BE2C (cell line): ENCODE measurements around the gene POP7.
A peak's percentile ranks its signal among the peaks of the same experiment; 100 is the strongest.

ENCODE experiments used
- DNase-seq: peaks from one replicate; pipeline ENCODE4 v3.0.0-alpha.2; 2020
- H3K27me3 ChIP-seq: fragments of 250-450 bp; sonication (Bioruptor Pico); 2 replicates; pipeline ENCODE4 v1.5.1; 2020; ENCODE audit warnings: mild to moderate bottlenecking
- H3K36me3 ChIP-seq: fragments of 250-450 bp; sonication (Bioruptor Pico); 2 replicates; pipeline ENCODE4 v1.5.1; 2020; ENCODE audit warnings: mild to moderate bottlenecking
- H3K4me1 ChIP-seq: fragments of 250-450 bp; sonication (Bioruptor Pico); 2 replicates; pipeline ENCODE4 v1.5.1; 2020
- H3K4me3 ChIP-seq: 2 replicates; pipeline ENCODE4 v1.5.1; 2011; ENCODE audit warnings: low read depth, low read length
- H3K9me3 ChIP-seq: fragments of 250-450 bp; sonication (Bioruptor Pico); 2 replicates; pipeline ENCODE4 v1.5.1; 2020
- TF ChIP-seq, protein P1 (sequence below): IDR thresholded peaks from 2 replicates; pipeline ENCODE4 v1.5.1; 2012; ENCODE audit warnings: mild to moderate bottlenecking, low read depth, low read length

POP7 gene

DNA sequence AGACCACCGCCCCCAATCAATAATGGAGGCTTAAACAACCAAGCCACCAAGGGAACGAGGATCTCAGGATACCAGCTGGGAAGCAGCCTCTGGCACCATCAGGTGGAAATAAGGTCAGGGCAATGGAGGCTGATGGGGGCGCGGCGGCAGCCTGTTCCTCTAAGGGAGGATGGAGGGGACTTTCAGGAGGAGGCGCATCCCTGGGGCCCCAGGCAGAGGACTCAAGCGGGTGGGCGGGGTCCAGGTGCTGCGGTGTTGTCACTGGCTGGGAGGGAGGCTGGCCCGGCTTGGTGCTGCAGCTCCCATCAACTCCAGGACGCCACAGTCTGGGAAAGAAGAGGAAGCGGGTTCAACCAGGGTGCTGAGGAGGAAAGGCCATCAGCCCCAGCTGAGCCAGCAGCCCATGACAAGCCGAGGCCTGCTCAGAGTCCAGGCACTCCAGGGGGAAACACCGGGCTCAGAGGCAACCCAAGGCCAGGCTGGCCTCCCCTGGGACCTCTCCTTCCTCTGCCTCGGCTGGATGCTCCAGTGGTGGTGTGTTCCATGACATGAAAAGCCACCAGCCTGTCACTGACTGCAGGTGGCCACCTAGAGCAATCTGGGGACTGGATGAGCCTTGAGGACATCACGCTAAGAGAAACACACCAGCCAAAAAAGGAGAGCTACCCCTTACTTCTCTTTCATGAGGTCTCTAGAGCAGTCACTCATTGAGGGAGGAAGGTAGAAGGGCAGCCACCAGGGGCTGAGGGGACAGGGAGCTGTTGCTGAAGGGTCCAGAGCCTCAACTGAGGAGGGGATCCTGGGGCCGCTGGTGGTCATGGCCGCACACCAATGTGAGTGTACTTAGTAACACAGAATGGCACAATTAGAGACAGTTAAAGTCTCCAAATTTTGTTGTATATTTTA lies 16.4 kb upstream of the POP7 start:
- Histone ChIP-seq H3K27me3 (no peaks in the 10 kb centered on the region), H3K4me1 (peaks cover 26% of the 10 kb centered on the region), H3K9me3 (peaks cover under 1% of the 10 kb centered on the region; the same call in 1 of the 2 replicates), H3K36me3 (peaks cover 60% of the 10 kb centered on the region), H3K4me3 (no peak overlapping the region)
- TF ChIP-seq, protein P1, sequence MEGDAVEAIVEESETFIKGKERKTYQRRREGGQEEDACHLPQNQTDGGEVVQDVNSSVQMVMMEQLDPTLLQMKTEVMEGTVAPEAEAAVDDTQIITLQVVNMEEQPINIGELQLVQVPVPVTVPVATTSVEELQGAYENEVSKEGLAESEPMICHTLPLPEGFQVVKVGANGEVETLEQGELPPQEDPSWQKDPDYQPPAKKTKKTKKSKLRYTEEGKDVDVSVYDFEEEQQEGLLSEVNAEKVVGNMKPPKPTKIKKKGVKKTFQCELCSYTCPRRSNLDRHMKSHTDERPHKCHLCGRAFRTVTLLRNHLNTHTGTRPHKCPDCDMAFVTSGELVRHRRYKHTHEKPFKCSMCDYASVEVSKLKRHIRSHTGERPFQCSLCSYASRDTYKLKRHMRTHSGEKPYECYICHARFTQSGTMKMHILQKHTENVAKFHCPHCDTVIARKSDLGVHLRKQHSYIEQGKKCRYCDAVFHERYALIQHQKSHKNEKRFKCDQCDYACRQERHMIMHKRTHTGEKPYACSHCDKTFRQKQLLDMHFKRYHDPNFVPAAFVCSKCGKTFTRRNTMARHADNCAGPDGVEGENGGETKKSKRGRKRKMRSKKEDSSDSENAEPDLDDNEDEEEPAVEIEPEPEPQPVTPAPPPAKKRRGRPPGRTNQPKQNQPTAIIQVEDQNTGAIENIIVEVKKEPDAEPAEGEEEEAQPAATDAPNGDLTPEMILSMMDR = peak; percentile 34; the same call in 1 of the 2 replicates
- DNase-seq = peak; percentile 50

DNA sequence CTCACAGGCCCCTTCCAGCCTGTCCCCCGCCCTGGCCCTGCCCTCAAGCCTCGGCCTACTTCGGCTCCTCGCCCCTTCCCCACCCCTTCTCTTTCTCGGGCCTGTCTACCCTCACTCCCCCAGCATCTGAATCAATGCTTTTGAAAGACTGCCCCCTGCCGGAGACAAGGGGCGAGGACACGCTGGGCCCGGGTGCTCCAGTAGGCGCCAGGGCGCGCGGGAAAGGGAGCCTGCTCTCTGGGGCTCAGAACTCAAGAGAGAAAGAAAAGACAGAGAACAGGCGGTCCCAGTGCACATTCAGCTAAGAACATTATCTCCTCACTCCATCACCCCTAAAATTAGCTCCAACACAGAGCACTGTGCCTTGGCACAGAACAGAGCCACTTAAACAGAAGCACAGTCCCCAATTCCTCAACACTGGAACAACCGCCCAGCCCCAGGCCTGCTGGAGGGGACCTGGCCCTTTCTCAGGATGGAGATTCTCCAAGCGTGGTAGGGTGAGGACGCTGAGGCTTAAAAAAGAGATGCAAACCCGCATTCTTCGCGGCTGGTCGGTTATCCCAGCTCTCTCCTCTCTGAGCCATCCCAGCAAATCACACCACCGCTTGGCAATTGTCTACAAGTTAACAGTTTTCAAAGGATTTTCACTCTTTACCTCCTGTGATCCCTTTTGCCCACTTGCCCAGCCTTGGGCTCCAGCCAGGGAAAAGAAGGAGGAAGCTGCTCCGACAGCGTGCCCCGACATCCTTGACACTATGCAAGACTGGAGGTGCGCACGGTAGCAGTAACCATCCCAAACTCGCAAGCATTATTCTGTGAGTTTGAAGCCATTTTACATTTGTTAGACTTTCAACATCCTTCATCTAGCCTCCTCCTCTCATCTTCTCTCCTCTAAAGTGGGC lies 14.0 kb upstream of the POP7 start:
- H3K27me3 ChIP-seq = peaks cover 3% of the 10 kb centered on the region; the same call in 1 of the 2 replicates
- DNase-seq = peak; percentile 88
- peaks cover 37% of the 10 kb centered on the region for H3K36me3 ChIP-seq
- peaks cover 23% of the 10 kb centered on the region for H3K4me1 ChIP-seq
- H3K9me3 ChIP-seq = peaks cover 6% of the 10 kb centered on the region; the same call in 1 of the 2 replicates
- TF ChIP-seq, protein P1 = peak; percentile 86
- peak overlapping the region; percentile 93 for H3K4me3 ChIP-seq

DNA sequence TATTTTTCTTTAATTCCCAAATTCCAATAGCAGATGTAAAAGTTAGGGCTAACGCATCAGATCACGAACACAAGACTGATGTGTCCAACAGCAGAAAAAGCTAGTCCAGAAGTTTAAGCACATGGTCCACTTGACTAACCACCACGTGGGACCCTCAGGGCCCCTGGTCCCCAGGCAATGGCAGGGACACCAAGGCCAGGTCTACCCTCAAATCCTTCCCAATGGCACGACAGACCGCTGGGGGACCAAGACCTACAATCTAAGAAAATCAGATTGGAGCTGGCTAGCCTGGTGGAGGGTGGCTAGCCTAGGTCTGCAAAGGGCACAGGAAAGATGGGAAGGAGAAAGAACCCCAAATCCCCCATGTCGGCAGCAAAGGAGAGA lies 13.4 kb upstream of the POP7 start:
- H3K4me3 ChIP-seq = peak overlapping the region; percentile 93
- DNase-seq = no peak
- H3K4me1 ChIP-seq = peaks cover 18% of the 10 kb centered on the region; the same call in 1 of the 2 replicates
- H3K36me3 ChIP-seq = peaks cover 30% of the 10 kb centered on the region
- peaks cover 6% of the 10 kb centered on the region; the same call in 1 of the 2 replicates for H3K9me3 ChIP-seq
- TF ChIP-seq, protein P1 = no peak
- peaks cover 5% of the 10 kb centered on the region for H3K27me3 ChIP-seq

DNA sequence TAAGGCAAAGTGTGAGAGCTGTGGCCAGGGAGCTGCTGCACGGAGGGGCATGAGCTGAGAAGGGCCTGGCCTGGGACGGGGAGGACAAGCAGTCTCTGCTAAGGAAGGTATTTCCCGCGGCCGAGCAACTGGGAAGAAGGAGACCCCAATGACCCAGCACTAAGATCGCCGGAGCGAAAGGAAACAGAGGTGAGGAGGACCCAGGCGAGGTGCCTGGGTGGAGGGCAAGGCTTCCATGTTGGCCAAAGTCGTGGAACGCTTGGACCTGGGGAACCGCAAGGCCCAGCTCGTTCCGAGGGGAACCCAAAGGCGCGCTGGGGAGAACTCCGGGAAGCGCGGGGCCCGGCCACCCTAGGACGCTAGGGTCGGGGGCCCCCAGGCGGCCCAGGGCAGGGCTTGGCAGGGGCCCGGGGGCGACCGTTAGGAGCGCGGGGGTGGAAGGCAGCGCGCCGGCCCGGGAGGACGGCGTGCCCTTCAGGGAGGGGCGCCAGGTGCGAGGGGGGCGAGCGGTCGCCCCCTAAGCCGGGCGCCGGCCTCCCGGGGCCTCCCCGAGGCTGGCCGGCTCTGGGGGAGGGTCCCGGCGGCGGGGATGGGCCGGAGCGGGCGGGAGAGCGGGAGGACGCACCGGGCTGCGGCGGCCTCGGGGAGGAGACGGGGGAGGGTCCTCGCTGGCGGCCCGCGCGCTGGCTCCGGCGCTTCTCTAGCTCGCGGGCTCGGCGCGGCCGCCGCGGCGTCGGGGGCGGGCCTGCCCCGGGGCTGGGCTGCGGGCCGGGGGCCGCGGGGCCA lies 12.4 kb upstream of the POP7 start:
- Histone ChIP-seq H3K4me1 (peaks cover 16% of the 10 kb centered on the region; the same call in 1 of the 2 replicates), H3K9me3 (peaks cover 6% of the 10 kb centered on the region; the same call in 1 of the 2 replicates), H3K36me3 (peaks cover 21% of the 10 kb centered on the region), H3K4me3 (peak overlapping the region; percentile 93), H3K27me3 (peaks cover 8% of the 10 kb centered on the region)
- no peak for DNase-seq
- TF ChIP-seq, protein P1 = no peak

DNA sequence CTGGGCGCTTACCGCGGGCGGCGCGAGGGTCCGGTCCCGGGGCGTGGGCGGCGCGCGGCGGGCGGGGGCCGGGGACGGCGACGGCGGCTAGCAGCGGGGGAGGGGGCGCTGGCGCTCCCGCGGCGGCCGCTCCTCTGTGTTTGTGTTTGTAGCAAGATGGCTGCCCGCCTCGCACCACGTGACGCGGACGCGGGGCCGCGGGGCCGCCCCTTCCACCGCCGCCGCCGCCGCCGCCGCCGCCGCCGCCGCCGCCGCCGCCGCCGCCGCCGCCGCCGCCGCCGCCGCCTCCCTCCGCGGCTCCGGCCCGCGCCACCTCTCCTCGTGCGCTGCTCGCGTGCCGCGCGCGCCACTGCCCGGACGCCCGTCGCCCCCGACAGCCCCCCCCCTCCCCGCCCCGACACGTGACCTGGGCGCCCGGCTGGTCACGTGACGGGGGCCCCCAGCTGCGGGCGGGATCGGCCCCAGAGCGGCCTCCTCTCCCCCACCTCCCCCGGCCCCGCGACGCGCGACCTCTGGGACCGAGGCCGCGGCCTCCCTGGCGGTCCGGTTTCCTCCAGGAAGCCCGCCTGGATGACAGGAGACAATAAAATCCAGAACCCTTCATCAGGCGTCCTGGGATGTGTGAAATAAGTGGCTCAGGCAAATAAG lies 11.7 kb upstream of the POP7 start, which contains the start of gene GIGYF1:
GIGYF1 (minus strand) TSS at position 153 of the 648 bp plus-strand sequence. CDS start 6,012 bp downstream, outside the sequence.
- H3K4me1 ChIP-seq = peaks cover 13% of the 10 kb centered on the region; the same call in 1 of the 2 replicates
- peaks cover 6% of the 10 kb centered on the region; the same call in 1 of the 2 replicates for H3K9me3 ChIP-seq
- H3K27me3 ChIP-seq = peaks cover 15% of the 10 kb centered on the region
- peak within 1 kb of the TSS; percentile 93 for H3K4me3 ChIP-seq
- TF ChIP-seq, protein P1 = no peak
- peak; percentile 84 for DNase-seq
- peaks cover 14% of the 10 kb centered on the region for H3K36me3 ChIP-seq
